H1 (cell line): Measurements from ENCODE around the gene EFR3B. TPM values are rescaled to one million over a fixed set of nuclear protein-coding genes. Genes with fewer than 3 reads are reported as not detected.

Experiments used
- CTCF ChIA-PET: fragments of 300-600 bp; sonication (Branson Sonifier 250); formaldehyde crosslinking; loops from one replicate; lab custom pipeline; 2021; ENCODE audit not compliant: partially characterized antibody; lab: Charles Lee
- POLR2A ChIA-PET: fragments of 300-600 bp; sonication (Branson Sonifier 250); formaldehyde crosslinking; loops from one replicate; lab custom pipeline; 2021; ENCODE audit warnings: inconsistent platforms; ENCODE audit not compliant: partially characterized antibody; lab: Charles Lee
- DNase-seq, 2 experiments: peaks; one replicate each; pipeline versions ENCODE4 v3.0.0 to v3.0.0-alpha.2; 2010 to 2022; ENCODE audit warnings: low spot score in 2 of 2, low read depth in 1 of 2, mixed read lengths in 1 of 2
- FAIRE-seq: peaks from 2 replicates; lab custom pipeline; 2011; peaks lifted over from hg19 to GRCh38; lab: Jason Lieb, UNC
- H2AFZ ChIP-seq: 2 replicates; pipeline ENCODE4 v1.8.1; 2012; ENCODE audit warnings: low read length, inconsistent platforms
- H2AK5ac ChIP-seq: 2 replicates; pipeline ENCODE4 v1.6.1; 2013; ENCODE audit warnings: low read depth, low read length
- H2BK120ac ChIP-seq: replicated peaks from 2 replicates; pipeline ENCODE3; 2013; ENCODE audit warnings: low read depth, low read length, inconsistent platforms
- H2BK12ac ChIP-seq: 2 replicates; pipeline ENCODE4 v1.6.1; 2013; ENCODE audit warnings: low read depth, low read length
- H2BK15ac ChIP-seq: 2 replicates; pipeline ENCODE4 v1.6.1; 2013; ENCODE audit warnings: low read length
- H2BK20ac ChIP-seq: 2 replicates; pipeline ENCODE4 v1.6.1; 2013; ENCODE audit warnings: low read length
- H2BK5ac ChIP-seq: 2 replicates; pipeline ENCODE4 v1.6.1; 2013; ENCODE audit warnings: low read depth, low read length
- H3K14ac ChIP-seq: 2 replicates; pipeline ENCODE4 v1.6.1; 2013; ENCODE audit warnings: inconsistent platforms; ENCODE audit not compliant: insufficient read length
- H3K18ac ChIP-seq: 2 replicates; pipeline ENCODE4 v1.6.1; 2013; ENCODE audit warnings: low read length; ENCODE audit errors: extremely low read depth
- H3K23ac ChIP-seq: 2 replicates; pipeline ENCODE4 v1.6.1; 2013; ENCODE audit warnings: inconsistent platforms; ENCODE audit not compliant: insufficient read length
- H3K23me2 ChIP-seq: 2 replicates; pipeline ENCODE4 v1.6.1; 2013; ENCODE audit warnings: low read depth, low read length
- H3K27ac ChIP-seq: 2 replicates; pipeline ENCODE4 v1.6.1; 2011; ENCODE audit warnings: low read depth, low read length, inconsistent platforms
- H3K27me3 ChIP-seq, 4 experiments: replicated peaks in 1 of 4; 1 replicate in 1 of 4; 2 replicates in 3 of 4; pipeline versions ENCODE4 v1.6.1 to v1.8.1; 2011 to 2013; ENCODE audit warnings: low read length in 3 of 4, mild to moderate bottlenecking in 3 of 4, inconsistent platforms in 2 of 4, mixed read lengths in 2 of 4, moderate library complexity in 1 of 4; ENCODE audit not compliant: control insufficient read depth in 3 of 4, insufficient read depth in 3 of 4; ENCODE audit errors: extremely low read depth in 1 of 4
- H3K36me3 ChIP-seq, 4 experiments: 2 replicates each; pipeline versions ENCODE4 v1.6.1 to v1.8.1; 2011 to 2013; ENCODE audit warnings: mild to moderate bottlenecking in 4 of 4, low read length in 3 of 4, moderate library complexity in 2 of 4, control low read depth in 1 of 4, inconsistent platforms in 1 of 4; ENCODE audit not compliant: insufficient read depth in 4 of 4, control insufficient read depth in 2 of 4
- H3K4ac ChIP-seq: replicated peaks from 2 replicates; pipeline ENCODE3; 2013; ENCODE audit warnings: low read length, low read depth, mixed read lengths, inconsistent platforms; ENCODE audit not compliant: insufficient read length
- H3K4me1 ChIP-seq, 4 experiments: replicated peaks in 1 of 4; 1 replicate in 1 of 4; 2 replicates in 3 of 4; pipeline versions ENCODE4 v1.6.1 to v1.8.1; 2011 to 2013; ENCODE audit warnings: low read length in 3 of 4, inconsistent platforms in 2 of 4, mixed read lengths in 1 of 4; ENCODE audit not compliant: insufficient read depth in 4 of 4, control insufficient read depth in 3 of 4
- H3K4me2 ChIP-seq, 2 experiments: 2 replicates each; pipeline versions ENCODE4 v1.6.1 to v1.8.1; 2011 to 2013; ENCODE audit warnings: low read depth in 2 of 2, low read length in 2 of 2, control low read depth in 1 of 2, inconsistent platforms in 1 of 2, mild to moderate bottlenecking in 1 of 2; ENCODE audit not compliant: insufficient read depth in 1 of 2
- H3K4me3 ChIP-seq, 4 experiments: fragments of 200-600, 300-600 bp in 1 of 4; sonication (generic), shearing (Covaris generic), sonication (Bioruptor Twin) in 1 of 4; 2 replicates each; pipeline versions ENCODE4 v1.5.1 to v1.8.1; 2011 to 2016; ENCODE audit warnings: low read length in 4 of 4, low read depth in 3 of 4, control low read depth in 2 of 4, inconsistent platforms in 2 of 4, mild to moderate bottlenecking in 2 of 4, mixed read lengths in 1 of 4, moderate library complexity in 1 of 4; ENCODE audit not compliant: insufficient read depth in 2 of 4; ENCODE audit errors: extremely low read depth in 1 of 4
- H3K56ac ChIP-seq: replicated peaks from 2 replicates; pipeline ENCODE3; 2013; ENCODE audit warnings: low read depth, mild to moderate bottlenecking, mixed read lengths, low read length, inconsistent platforms; ENCODE audit not compliant: insufficient read length
- H3K79me1 ChIP-seq: 2 replicates; pipeline ENCODE4 v1.6.1; 2013; ENCODE audit warnings: low read depth, low read length, control low read depth
- H3K79me2 ChIP-seq, 2 experiments: 2 replicates each; pipeline versions ENCODE4 v1.6.1 to v1.8.1; 2012 to 2013; ENCODE audit warnings: low read length in 2 of 2, mild to moderate bottlenecking in 2 of 2, inconsistent platforms in 1 of 2; ENCODE audit not compliant: insufficient read depth in 2 of 2, control insufficient read depth in 1 of 2
- H3K9ac ChIP-seq, 4 experiments: replicated peaks in 1 of 4; 1 replicate in 1 of 4; 2 replicates in 3 of 4; pipeline versions ENCODE4 v1.6.1 to v1.8.1; 2011 to 2013; ENCODE audit warnings: low read depth in 3 of 4, low read length in 3 of 4, control low read depth in 2 of 4, mild to moderate bottlenecking in 2 of 4, moderate library complexity in 2 of 4, inconsistent platforms in 1 of 4; ENCODE audit errors: extremely low read depth in 1 of 4
- H3K9me3 ChIP-seq, 2 experiments: 2 replicates each; pipeline versions ENCODE4 v1.6.1 to v1.8.1; 2012 to 2013; ENCODE audit warnings: mild to moderate bottlenecking in 2 of 2, moderate library complexity in 2 of 2, control low read depth in 1 of 2, inconsistent platforms in 1 of 2, low read depth in 1 of 2, low read length in 1 of 2, mixed read lengths in 1 of 2; ENCODE audit not compliant: insufficient read depth in 2 of 2
- H4K20me1 ChIP-seq, 2 experiments: replicated peaks in 1 of 2; 2 replicates each; pipeline versions ENCODE3 to v1.8.1; 2011 to 2013; ENCODE audit warnings: inconsistent platforms in 2 of 2, low read length in 2 of 2, mild to moderate bottlenecking in 1 of 2; ENCODE audit not compliant: insufficient read depth in 2 of 2, control insufficient read depth in 1 of 2
- H4K5ac ChIP-seq: 2 replicates; pipeline ENCODE4 v1.6.1; 2013; ENCODE audit warnings: low read length, low read depth, mixed read lengths, inconsistent platforms; ENCODE audit not compliant: insufficient read length
- H4K8ac ChIP-seq: 2 replicates; pipeline ENCODE4 v1.8.0; 2013; ENCODE audit warnings: mild to moderate bottlenecking, moderate library complexity, low read length, inconsistent platforms; ENCODE audit not compliant: insufficient read depth; ENCODE audit errors: extremely low read depth
- H4K91ac ChIP-seq: replicated peaks from 2 replicates; pipeline ENCODE3; 2013; ENCODE audit warnings: low read length, mixed read lengths, inconsistent platforms; ENCODE audit not compliant: insufficient read length
- CHD1 ChIP-seq: IDR thresholded peaks from 2 replicates; pipeline ENCODE4 v1.6.1; 2012; ENCODE audit warnings: low read depth, low read length, improper control_type of control experiment
- GABPA ChIP-seq: IDR thresholded peaks from 2 replicates; pipeline ENCODE4 v1.6.1; 2011; ENCODE audit warnings: mild to moderate bottlenecking, low read length, moderate library complexity, borderline replicate concordance; ENCODE audit not compliant: insufficient read depth
- KDM4A ChIP-seq: IDR thresholded peaks from one replicate; pipeline ENCODE4 v1.7.1; 2012; ENCODE audit warnings: low read depth, mild to moderate bottlenecking, moderate library complexity, low read length, inconsistent platforms; ENCODE audit not compliant: severe bottlenecking
- NRF1 ChIP-seq: IDR thresholded peaks from 2 replicates; pipeline ENCODE4 v1.6.1; 2011; ENCODE audit warnings: mild to moderate bottlenecking, low read depth, low read length, improper control_type of control experiment
- RFX5 ChIP-seq: IDR thresholded peaks from 2 replicates; pipeline ENCODE4 v1.6.1; 2011; ENCODE audit warnings: low read depth, low read length, improper control_type of control experiment, borderline replicate concordance
- SAP30 ChIP-seq: fragments of 300-600 bp; sonication (generic); IDR thresholded peaks from 2 replicates; pipeline ENCODE4 v1.7.1; 2012; ENCODE audit warnings: low read length, moderate library complexity, mild to moderate bottlenecking, inconsistent platforms; ENCODE audit not compliant: insufficient read depth, insufficient replicate concordance
- SUZ12 ChIP-seq: fragments of 200-600 bp; sonication (generic); IDR thresholded peaks from 2 replicates; pipeline ENCODE4 v1.6.1; 2012; ENCODE audit warnings: mild to moderate bottlenecking, inconsistent platforms, low read length, moderate library complexity, mixed read lengths
- WGBS, 2 experiments: shearing (Covaris generic) in 1 of 2; methylation state at CpG; one replicate each; pipeline versions ENCODE4 v1.1.6 to v1.1.7; 2013 to 2015; ENCODE audit warnings: low lambda C conversion rate in 2 of 2, mixed read lengths in 2 of 2, inconsistent platforms in 1 of 2, low coverage in 1 of 2, missing lambda C conversion rate in 1 of 2; ENCODE audit not compliant: insufficient replicate concordance in 2 of 2, insufficient coverage in 1 of 2, insufficient read length in 1 of 2; ENCODE audit errors: extremely low coverage in 1 of 2, missing lambda C conversion rate in 1 of 2; 5-methylcytosine and 5-hydroxymethylcytosine counted together
- polyA plus RNA-seq, 7 experiments: library from polyadenylated mRNA; depleted of rRNA in 3 of 7; stranded (reverse) in 5 of 7; unstranded in 2 of 7; fragments of >200 nt in 5 of 7; fragments of 200-250 nt in 2 of 7; gene quantifications; 1 replicate in 5 of 7; 2 replicates in 1 of 7; 4 replicates in 1 of 7; pipeline versions ENCODE4 v1.2.1 to v1.2.3, GENCODE V29; 2011 to 2013; ENCODE audit warnings: missing spikeins in 2 of 7, mixed read lengths in 2 of 7
- total RNA-seq: library from RNA; stranded (reverse); fragmentation: NEBNext Ultra II Directional; extraction: Animal tissue kit (Norgen Biotek cat#: 25700); gene quantifications from 2 replicates; pipeline ENCODE4 v1.2.1, GENCODE V29; 2021
- TF ChIP-seq, protein P1 (sequence below), 3 experiments: IDR thresholded peaks; 1 replicate in 2 of 3; 2 replicates in 1 of 3; pipeline versions ENCODE4 v1.5.1 to v1.6.1; 2011; ENCODE audit warnings: low read length in 3 of 3, mild to moderate bottlenecking in 3 of 3, inconsistent platforms in 2 of 3, low read depth in 1 of 3, moderate library complexity in 1 of 3; ENCODE audit not compliant: insufficient read depth in 1 of 3; ENCODE audit errors: control extremely low read depth in 1 of 3
- TF ChIP-seq, protein P2 (sequence below): IDR thresholded peaks from 2 replicates; pipeline ENCODE4 v1.6.1; 2012; ENCODE audit warnings: low read length, inconsistent platforms

The EFR3B gene
- total and polyA plus RNA-seq, 2 of the 8 experiments (the other 6 are each of a cell fraction or from before 2014, with no cell fraction given) = 3.4 to 9.6 TPM

DNA sequence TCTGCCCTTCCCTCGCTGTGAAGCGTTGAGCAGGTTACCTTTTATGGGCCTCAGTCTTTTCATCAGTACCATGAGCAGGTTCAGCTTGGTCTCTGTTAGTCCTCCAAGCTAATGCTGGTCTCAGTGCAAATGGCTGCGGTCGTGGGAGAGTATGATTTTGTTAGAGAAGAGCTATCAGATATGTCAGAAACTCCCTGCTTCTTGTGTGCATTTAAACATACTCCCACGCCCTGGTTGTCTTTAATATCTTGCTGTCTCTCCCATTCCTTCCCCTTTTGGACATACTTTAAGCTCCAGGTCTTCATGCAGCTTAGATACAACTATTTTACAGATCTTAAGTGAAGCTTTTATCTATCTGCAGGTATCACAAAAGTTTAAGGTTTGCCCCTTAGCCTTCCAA, 62.9 kb downstream of the EFR3B start:
- Histone ChIP-seq H4K5ac (no peak overlapping the region), H3K4me2 (no peak overlapping the region), H2AFZ (no peak overlapping the region), H3K4me3 (no peak overlapping the region), H2BK15ac (no peak overlapping the region), H3K36me3 (no peaks in the 10 kb centered on the region), H4K8ac (no peak overlapping the region), H3K9me3 (no peaks in the 10 kb centered on the region), H2BK5ac (no peak overlapping the region), H4K20me1 (peaks cover 0 to 3% of the 10 kb centered on the region in 2 experiments), H3K9ac (no peak overlapping the region), H3K27ac (no peak overlapping the region), H2BK12ac (no peak overlapping the region), H2AK5ac (no peak overlapping the region), H3K18ac (no peak overlapping the region), H3K4ac (no peak overlapping the region), H3K23me2 (no peaks in the 10 kb centered on the region; the same call in 1 of the 2 replicates), H3K23ac (no peak overlapping the region), H3K27me3 (no peaks in the 10 kb centered on the region), H2BK120ac (no peak overlapping the region), H3K56ac (no peak overlapping the region), H2BK20ac (no peak overlapping the region), H3K79me2 (no peaks in the 10 kb centered on the region), H4K91ac (no peak overlapping the region), H3K4me1 (peaks cover 0 to under 1% (median under 1%) of the 10 kb centered on the region in 4 experiments; a peak in 3 of 7 replicates), H3K14ac (no peak overlapping the region), H3K79me1 (no peaks in the 10 kb centered on the region)
- ChIA-PET CTCF (interaction anchor here (0.8 to 1.3 kb wide), 3 partner anchors 26 to 128 kb away, joined by 3 to 4 read pairs (median 3); no protein-coding TSS in a partner anchor), POLR2A (interaction anchor here (0.6 to 1.2 kb wide), 2 partner anchors 171 to 291 kb away, joined by 3 read pairs; no protein-coding TSS in a partner anchor)
- 89% methylated on average over 5 of the region's 5 CpGs; no CpG with 5 or more reads in 1 of the 2 experiments for WGBS, 2 experiments
- no peak for FAIRE-seq
- no peak for DNase-seq
- TF ChIP-seq NRF1 (no peak), CHD1 (no peak), GABPA (no peak), RFX5 (no peak), KDM4A (no peak), SUZ12 (no peak), SAP30 (no peak)
- TF ChIP-seq, protein P1, sequence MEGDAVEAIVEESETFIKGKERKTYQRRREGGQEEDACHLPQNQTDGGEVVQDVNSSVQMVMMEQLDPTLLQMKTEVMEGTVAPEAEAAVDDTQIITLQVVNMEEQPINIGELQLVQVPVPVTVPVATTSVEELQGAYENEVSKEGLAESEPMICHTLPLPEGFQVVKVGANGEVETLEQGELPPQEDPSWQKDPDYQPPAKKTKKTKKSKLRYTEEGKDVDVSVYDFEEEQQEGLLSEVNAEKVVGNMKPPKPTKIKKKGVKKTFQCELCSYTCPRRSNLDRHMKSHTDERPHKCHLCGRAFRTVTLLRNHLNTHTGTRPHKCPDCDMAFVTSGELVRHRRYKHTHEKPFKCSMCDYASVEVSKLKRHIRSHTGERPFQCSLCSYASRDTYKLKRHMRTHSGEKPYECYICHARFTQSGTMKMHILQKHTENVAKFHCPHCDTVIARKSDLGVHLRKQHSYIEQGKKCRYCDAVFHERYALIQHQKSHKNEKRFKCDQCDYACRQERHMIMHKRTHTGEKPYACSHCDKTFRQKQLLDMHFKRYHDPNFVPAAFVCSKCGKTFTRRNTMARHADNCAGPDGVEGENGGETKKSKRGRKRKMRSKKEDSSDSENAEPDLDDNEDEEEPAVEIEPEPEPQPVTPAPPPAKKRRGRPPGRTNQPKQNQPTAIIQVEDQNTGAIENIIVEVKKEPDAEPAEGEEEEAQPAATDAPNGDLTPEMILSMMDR (IDR thresholded peaks at IDR 0.05; ENCODE audit: control extremely low read depth in 1 of 3, insufficient read depth in 1 of 3, low read depth in 1 of 3, low read length in 3 of 3) = no peak
- TF ChIP-seq, protein P2, sequence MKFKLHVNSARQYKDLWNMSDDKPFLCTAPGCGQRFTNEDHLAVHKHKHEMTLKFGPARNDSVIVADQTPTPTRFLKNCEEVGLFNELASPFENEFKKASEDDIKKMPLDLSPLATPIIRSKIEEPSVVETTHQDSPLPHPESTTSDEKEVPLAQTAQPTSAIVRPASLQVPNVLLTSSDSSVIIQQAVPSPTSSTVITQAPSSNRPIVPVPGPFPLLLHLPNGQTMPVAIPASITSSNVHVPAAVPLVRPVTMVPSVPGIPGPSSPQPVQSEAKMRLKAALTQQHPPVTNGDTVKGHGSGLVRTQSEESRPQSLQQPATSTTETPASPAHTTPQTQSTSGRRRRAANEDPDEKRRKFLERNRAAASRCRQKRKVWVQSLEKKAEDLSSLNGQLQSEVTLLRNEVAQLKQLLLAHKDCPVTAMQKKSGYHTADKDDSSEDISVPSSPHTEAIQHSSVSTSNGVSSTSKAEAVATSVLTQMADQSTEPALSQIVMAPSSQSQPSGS = no peak
